ENCODE measurements around the gene PLLP.

The PLLP gene

GRCh38 chr16:57255686-57256415 lies 28.6 kb downstream of the PLLP start:
- DNase-seq (ENCODE audit: low read depth): peak; percentile 91
- H3K4me3 ChIP-seq (ENCODE audit: low read length): no peak overlapping the region
- no peak for TF ChIP-seq CTCF (IDR thresholded peaks at IDR 0.05; ENCODE audit: insufficient read depth, low read depth, low read length, missing control alignments)

GRCh38 chr16:57253466-57253865 lies 31.0 kb downstream of the PLLP start:
- no peak overlapping the region for H3K4me3 ChIP-seq (ENCODE audit: low read length)
- no peak for TF ChIP-seq CTCF (IDR thresholded peaks at IDR 0.05; ENCODE audit: insufficient read depth, low read depth, low read length, missing control alignments)
- peak; percentile 73 for DNase-seq (ENCODE audit: low read depth)

GRCh38 chr16:57252148-57252721 lies 32.2 kb downstream of the PLLP start:
- TF ChIP-seq CTCF (IDR thresholded peaks at IDR 0.05; ENCODE audit: insufficient read depth, low read depth, low read length, missing control alignments): no peak
- H3K4me3 ChIP-seq (ENCODE audit: low read length): no peak overlapping the region
- DNase-seq (ENCODE audit: low read depth): no peak

GRCh38 chr16:57251352-57251751 lies 33.1 kb downstream of the PLLP start:
- no peak for DNase-seq (ENCODE audit: low read depth)
- H3K4me3 ChIP-seq (ENCODE audit: low read length): no peak overlapping the region
- no peak for TF ChIP-seq CTCF (IDR thresholded peaks at IDR 0.05; ENCODE audit: insufficient read depth, low read depth, low read length, missing control alignments)

- H3K4me3 ChIP-seq (ENCODE audit: low read length): peak overlapping the region; percentile 64
- no peak for TF ChIP-seq CTCF (IDR thresholded peaks at IDR 0.05; ENCODE audit: insufficient read depth, low read depth, low read length, missing control alignments)
- peak; percentile 31 for DNase-seq (ENCODE audit: low read depth)
Observed at GRCh38 chr16:57245472-57246113, 38.9 kb downstream of the PLLP start.

- TF ChIP-seq CTCF (IDR thresholded peaks at IDR 0.05; ENCODE audit: insufficient read depth, low read depth, low read length, missing control alignments): no peak
- peak; percentile 98 for DNase-seq (ENCODE audit: low read depth)
- peak within 1 kb of the TSS; percentile 64 for H3K4me3 ChIP-seq (ENCODE audit: low read length)
Observed at GRCh38 chr16:57244767-57245471, 39.6 kb downstream of the PLLP start, which contains the start of gene ARL2BP. TSS of gene ARL2BP (plus strand) at chr16:57245259. CDS start at chr16:57245368, 109 bp downstream.
